T-helper 9 cell (primary cell): ENCODE measurements around the gene LMOD3.

Source experiments
- DNase-seq: peaks from one replicate; pipeline ENCODE4 v3.0.0-alpha.2; 2020
- total RNA-seq, 2 donors: gene quantifications; one replicate each; lab custom pipeline; 2026; lab: John Stamatoyannopoulos, UW

Gene LMOD3
- total RNA-seq, result 0 reads per million in 2 donors

GRCh38 chr3:69122403-69122802 lies at the start of gene LMOD3:
Gene LMOD3, minus strand, starts transcription at chr3:69122595. Its CDS starts 209 bp downstream, at chr3:69122386.
- no peak for DNase-seq

- DNase-seq, result no peak
These were observed 49.7 kb upstream of the LMOD3 start for GRCh38 chr3:69172058-69172457.

- no peak for DNase-seq
These were observed 44.1 kb upstream of the LMOD3 start for GRCh38 chr3:69166446-69166845.

GRCh38 chr3:69165744-69166143 lies 43.3 kb upstream of the LMOD3 start:
- DNase-seq, result no peak

DNA sequence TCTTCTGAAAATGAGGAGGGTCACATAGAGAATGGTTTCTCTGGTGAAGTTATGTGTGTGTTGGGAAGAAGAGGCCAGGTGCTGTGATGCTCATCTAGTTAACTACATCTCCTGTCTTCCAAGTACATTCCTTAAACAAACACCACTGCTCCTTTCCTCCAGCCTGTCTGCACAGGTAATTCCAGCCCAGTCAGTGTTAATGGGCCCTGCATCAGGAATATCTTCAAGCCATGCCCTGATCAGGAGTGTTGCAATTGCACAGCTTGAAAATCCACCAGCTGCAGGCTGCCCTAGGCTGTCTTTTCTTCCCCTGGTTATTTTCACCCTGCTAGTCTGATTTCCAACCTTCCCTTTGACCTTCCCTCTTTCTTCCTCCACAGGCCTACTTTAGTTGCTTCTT lies 41.9 kb upstream of the LMOD3 start:
- DNase-seq, result no peak

- DNase-seq, result no peak
These were observed 40.0 kb upstream of the LMOD3 start for GRCh38 chr3:69162308-69162980.

DNA sequence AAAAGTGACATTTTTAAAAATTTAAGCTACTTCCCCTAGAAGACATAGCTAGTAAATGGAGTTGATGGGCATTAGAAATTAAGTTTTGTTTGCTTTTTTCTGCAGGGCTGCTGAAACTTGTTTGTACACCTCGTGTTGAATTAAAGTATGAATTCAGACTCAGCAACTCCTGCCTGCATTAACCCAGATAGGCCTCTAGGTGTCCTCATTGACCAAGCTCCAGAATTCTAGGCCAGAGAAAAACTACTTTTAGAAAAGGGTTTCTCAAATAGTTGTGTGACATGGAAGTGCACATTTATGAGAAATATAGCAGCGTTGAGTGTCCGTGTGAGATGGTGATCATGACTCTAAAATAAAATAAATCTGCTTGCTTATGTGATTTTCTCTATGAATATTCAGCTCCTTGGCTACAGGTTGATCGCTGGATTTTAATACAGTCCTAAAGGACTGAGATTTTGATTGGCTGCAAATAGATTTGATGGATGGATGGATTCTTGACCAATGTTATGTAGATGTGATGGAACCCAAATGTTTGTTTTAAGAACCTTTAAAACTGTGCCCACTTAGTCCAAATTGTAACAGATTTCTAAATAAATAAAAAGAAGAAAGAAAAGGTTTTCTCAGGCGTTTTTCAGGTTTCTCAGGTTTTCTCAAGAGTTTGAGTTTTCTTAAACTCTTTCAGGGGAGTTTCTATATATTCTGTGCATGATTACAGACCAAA lies 39.4 kb upstream of the LMOD3 start:
- DNase-seq, result no peak

DNA sequence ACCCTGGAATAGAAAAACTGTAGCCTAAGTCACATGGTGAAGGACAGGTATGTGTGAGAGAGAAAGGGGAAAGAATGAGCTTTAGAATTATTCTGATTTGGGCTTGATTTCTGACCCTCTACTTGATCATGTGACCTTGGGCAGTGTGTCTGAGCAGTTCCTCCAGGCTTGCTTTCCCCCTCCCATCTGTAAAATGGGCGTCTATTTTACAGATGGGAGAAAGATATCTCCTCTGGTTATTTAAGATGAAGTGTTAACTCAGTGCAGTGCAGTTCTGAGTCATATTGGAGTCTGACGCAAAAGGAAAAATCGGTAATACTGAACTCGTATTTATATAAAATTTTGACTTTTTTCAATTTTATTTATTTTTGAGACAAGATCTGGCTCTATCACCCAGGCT lies 38.1 kb upstream of the LMOD3 start:
- DNase-seq, result no peak

DNA sequence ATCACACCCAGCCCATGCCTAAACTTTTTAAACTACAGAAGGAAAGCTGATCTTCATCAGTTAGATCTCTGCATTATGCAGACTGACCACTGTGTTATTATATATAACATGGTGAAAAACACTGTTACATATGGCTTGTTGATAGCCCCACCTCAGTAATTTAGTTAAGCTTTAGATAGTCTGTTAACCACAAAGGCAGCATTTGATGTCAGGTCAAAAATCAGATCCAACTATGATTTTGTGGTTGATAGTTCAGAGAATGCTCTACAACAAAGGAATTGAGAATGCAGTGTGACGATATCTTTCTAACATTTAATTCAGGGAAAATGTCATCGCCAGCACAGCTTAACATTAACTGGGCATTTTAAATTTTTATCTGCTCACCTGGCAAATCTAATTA lies 37.7 kb upstream of the LMOD3 start:
- DNase-seq, result no peak

DNA sequence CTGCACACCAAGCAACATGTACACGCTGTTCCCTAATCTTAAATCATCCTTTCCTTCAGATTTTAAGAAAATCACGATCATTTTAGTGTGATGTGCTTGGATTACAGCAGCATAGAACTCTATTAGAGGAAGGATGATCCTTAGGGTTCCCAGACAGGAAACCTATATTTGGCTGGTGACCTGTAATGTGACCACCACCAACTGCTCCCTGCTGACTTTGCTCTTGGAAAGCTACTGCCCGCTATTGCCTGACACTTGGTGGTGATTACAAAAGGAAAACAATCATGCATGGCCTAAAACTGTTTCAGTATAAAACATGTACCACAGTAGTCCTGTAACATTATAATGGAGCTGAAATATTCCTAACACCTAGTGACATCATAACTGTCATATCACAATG lies 27.2 kb upstream of the LMOD3 start:
- DNase-seq, result no peak

DNA sequence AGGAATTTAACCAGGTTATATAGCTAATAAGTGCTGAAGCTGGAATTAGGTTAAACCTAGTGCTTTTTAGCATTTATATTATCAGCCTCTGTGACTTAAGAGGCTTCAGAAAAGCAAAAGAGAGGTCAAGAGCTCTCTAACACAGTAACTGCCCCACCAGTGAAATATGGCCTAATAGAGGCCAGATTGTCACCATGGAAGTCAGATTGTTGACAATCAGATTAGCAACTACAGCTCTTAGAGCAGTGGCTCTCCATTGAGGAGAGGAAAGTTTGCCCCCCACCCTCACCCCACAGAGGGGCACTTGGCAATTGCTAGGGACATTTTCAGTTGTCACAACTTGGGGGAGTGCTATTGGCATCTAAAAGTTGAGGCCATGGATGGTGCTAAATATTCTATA lies 23.3 kb upstream of the LMOD3 start:
- DNase-seq, result no peak

DNA sequence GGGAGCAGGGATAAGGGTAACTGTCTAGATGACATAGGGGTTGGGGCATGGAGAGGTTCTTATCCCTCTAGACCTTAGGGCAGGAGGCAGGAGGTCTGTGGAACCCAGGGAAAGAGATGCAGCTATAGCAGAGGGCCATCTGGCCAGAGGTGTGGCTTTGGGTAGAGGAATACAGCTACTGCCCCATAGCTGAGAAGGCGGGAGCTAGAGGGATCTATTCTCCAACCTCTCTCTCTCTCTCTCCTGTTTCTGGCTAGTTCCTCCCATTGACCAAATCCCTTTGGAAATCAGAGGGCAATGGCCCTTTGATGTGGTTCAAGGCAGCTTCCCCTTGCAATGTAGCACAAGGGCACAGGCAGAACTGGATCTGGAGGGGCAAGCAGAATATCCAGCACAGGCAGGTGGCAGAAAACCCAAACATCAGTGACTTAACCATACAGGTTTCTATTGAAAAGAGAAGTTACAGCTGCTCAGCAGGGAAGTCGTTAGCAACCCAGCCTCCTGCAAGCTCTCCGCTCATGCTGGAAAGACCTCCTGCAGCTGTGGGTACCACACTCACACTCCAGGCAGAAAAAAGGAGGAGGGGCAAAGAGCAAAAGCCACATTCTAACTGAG lies 22.3 kb upstream of the LMOD3 start:
- no peak for DNase-seq

GRCh38 chr3:69143612-69144011 lies 21.2 kb upstream of the LMOD3 start:
- no peak for DNase-seq

DNA sequence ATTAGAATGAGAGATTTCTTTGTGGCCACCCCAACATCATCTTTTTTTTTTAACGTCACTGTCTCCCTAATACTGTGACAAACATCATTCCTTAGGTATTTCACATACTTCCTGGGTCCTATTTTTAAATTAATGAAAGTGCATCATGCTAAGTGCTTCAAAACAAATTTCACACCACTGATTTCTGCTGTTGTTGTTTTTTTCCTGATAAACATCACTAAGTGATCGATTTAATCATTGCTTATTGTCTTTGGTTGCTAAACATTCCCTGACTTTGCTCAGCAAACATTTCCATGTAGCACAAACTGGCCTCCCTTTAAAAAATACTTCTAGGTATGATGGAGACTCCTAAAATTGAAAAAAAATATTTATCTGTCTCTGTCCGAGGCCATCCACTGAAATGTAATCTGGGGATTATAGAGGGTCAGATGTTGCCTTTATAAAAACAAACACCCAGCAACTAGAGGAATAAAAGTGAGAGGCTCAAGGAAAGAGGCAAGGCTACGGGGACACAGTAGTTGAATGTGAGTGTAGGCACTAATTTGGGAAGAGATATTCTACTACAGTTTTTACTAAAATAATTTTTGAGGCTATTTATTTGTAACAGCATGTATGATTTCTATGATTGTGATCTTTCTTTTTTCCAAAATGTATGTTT lies 20.5 kb upstream of the LMOD3 start:
- DNase-seq, result no peak

GRCh38 chr3:69142090-69142489 lies 19.7 kb upstream of the LMOD3 start:
- no peak for DNase-seq

- no peak for DNase-seq
These were observed 18.9 kb upstream of the LMOD3 start for GRCh38 chr3:69141313-69141712.

DNA sequence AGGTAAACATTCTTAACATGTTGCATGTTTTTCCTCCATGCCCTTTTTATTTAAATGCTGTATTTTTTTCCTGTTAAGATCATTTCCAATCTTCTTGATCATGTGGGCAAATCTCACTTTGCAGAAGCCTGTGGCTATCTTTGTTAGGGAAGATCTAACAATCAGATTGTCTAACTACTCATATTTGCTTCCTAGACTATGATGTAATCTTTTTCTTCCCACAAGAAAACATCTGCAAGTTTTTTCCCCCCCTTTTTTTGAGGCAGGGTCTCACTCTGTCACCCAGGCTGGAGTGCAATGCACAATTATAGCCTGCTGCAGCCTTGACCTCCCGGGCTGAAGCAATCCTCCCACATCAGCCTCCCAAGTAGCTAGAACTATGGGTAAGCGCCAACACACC lies 15.0 kb upstream of the LMOD3 start:
- no peak for DNase-seq

GRCh38 chr3:69137005-69137404 lies 14.6 kb upstream of the LMOD3 start:
- no peak for DNase-seq

DNA sequence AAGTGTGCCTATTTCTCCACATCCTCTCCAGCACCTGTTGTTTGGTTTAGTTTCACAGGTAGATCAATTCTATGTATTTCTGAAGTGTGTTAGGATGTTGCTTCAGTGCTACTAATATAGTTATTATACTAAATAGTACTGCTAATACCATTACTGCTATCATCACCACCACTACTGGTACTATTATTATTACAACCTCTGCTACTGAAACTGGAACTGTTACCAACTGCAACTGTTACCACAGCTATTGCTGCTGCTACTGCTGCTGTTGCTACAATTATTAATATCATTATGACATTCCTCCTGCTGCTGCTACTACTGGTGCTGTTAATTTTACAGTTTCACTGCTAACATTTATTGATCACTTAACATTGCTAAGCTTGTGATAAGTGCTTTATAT lies 8.3 kb upstream of the LMOD3 start:
- DNase-seq, result no peak

DNA sequence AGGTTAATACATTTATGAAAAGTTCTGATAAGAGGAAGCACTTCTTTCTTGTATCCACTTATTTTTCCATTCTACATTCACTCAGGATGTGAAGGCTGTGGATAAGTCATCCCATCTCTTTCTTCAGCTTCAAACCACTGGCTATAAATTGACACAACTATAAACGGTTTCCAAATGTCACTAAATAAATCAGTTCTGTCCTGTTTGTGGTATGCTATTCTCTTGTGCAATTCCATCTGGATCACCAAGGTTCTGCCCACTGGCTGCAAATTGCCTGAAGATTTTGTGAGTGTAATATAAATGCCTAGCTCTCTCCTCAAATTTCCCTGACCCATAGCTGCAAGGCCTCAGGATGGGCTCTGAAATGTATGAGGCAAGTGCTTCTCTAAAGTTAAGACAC lies 7.1 kb upstream of the LMOD3 start:
- no peak for DNase-seq

GRCh38 chr3:69128509-69128908 lies 6.1 kb upstream of the LMOD3 start:
- no peak for DNase-seq

GRCh38 chr3:69126999-69127398 lies 4.6 kb upstream of the LMOD3 start:
- DNase-seq, result no peak

GRCh38 chr3:69126216-69126615 lies 3.8 kb upstream of the LMOD3 start:
- DNase-seq, result no peak

GRCh38 chr3:69121950-69122349 lies 445 bp downstream of the LMOD3 start:
- no peak for DNase-seq
